HG03139 (cell line): ENCODE data around the gene ZBTB16.

Experiments used
- ATAC-seq: cut with Tn5 transposase; IDR thresholded peaks from one replicate; pipeline ENCODE4 v1.9.1; 2021; ENCODE audit not compliant: unreplicated experiment

ZBTB16 gene

DNA sequence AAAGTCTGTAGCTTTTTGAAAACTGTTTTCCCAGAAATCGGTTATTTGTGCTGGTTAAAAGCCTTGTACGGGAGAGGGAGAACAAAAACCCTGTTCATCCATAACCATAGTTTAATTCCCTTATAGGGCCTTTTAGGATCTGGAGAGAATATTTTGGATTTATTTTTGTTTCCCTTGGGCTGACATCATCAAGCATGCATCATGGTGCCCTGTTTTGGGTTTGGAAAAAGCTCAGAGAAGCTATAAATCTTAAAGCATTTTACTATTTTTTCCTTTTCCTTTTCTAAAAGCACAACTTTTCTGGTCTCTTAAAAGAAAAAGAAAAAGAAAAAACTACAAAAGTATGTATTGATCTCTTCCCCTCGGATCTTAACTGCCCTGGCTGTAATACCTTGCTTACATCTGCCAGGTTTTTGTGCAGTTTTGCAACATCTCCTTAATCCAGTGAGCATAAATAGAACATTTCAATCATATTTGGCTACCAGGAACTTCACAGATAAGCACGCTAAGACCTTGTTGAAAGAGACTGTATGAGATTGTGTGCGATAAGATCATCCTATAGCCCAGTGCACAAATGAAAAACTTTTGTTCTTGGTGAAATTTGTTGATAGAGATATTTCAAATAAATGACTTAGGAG, 88.0 kb downstream of the ZBTB16 start:
- no peak for ATAC-seq

DNA sequence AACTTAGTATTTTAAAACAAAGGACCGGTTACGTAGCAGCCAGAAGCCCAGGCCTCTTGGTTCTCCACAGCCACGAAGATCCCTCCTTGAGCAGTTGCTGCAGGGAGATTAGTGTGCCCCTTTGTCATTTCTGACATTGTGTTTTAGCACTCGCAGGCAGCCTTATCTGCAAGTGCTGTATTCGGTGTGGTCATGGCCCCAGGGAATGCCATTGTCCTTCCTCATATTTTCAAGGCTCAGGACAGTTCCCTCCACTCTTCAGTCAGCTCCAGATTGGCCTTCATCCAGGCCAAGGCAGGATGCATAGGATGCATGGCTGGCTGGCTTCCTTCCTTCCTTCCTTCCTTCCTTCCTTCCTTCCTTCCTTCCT, 88.5 kb downstream of the ZBTB16 start:
- no peak for ATAC-seq

DNA sequence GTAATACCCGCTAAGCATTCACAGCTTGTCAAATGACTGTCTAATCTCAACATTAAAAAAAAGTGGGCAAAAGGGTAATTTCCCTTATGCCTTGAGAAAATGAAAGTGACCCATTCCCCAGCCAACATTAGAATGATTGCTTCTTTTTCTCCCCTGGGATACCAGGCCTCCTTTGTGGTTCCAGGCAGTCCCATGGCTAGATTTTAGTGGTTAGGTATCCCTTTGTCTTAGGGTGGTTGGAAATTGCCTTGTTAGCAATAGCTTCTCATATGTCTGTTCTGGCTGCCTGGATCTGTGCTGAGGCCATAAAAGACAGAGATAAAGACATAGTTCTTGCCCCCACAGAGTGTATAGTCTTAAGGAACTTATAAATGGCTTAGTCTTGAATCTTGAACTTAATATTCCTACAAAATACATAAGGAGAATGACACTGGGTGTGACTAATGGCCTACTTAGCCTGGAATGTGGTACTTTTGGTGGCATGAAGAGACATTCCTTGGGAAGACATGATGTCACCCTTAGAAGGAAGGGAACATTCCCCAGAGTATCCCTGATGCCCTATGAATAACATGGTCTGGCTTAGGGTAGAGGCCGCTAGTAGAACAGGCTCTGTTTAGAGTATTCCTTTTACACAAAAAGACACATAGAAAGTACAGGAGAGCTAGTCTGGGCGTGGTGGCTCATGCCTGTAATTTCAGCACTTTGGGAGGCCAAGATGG, 90.3 kb downstream of the ZBTB16 start:
- ATAC-seq, result no peak

DNA sequence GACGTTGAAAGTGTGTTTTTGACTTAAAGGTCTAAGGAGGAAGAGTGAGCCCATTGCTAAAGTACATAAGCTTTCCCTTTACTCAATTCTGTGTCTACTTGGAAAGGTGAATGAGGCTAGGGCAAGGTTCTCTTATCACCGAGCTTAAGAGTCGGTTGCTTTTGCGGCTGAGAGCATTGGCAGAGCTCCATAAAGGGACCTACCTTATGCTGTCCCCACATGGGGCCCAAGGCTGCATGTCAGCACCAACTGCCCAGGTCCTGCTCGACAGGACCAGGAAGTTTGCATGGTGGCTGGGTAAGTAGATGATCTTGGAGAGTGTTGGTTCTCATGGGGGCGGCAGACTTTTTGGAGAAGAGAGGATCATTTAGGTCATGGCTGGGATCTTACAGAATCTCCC, 91.2 kb downstream of the ZBTB16 start:
- no peak for ATAC-seq

DNA sequence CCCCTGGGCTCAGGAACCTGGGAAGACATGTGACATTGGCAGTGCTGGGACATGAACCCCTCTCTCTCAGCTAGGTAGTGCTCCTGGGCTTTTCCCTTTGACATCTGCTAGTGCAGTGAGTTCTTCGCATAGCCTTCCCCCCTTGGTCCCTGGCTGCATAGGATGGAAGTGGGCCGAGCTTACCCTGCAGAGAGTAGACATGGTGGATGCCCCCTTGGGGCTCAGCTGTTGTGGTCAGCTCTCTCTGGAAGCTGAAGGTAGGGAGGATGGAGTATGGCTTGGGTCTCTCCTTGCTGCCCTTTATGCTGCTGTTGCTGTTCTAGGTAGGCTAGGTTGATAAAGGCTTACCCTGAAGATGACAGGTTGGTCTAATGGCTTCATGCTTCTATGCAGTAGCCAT, 92.1 kb downstream of the ZBTB16 start:
- ATAC-seq, result no peak

DNA sequence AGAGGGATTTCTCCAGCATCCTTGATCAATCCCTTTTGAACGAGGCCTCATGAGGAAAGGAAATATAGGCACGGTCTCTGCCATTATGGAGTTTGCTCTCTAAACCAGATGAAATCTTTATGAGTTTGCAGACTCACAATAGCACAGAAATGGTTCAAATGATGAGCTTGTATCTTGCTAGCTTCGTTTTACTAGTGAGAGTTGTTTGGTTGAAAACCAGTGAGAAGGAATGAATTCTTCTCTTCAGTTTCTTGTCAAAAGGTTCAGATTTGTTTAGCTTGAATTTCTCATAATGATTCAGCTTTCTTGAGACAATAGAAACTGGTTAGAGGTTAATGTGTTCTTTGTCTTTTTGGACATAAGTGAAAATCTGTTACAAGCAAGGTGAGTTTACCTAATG, 92.7 kb downstream of the ZBTB16 start:
- no peak for ATAC-seq

DNA sequence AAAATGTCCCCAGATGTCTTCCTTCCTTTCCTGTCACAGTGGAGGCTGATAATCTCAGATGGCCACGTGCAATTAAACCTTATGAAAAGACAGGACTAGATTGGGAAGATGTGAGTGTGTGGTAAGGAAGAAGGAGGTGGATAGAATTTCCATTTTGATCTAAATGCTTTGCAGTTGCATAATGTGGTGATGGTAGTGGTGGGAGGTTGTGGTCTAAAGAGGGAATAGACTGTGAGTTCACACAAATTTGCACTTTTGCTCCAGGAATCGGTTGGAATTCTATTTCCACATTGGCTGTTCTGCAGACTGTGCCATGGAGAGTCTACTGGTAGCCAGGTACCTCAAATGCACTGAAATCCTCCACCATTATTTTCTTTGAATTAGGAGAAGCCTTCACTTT, 93.3 kb downstream of the ZBTB16 start:
- ATAC-seq, result no peak

DNA sequence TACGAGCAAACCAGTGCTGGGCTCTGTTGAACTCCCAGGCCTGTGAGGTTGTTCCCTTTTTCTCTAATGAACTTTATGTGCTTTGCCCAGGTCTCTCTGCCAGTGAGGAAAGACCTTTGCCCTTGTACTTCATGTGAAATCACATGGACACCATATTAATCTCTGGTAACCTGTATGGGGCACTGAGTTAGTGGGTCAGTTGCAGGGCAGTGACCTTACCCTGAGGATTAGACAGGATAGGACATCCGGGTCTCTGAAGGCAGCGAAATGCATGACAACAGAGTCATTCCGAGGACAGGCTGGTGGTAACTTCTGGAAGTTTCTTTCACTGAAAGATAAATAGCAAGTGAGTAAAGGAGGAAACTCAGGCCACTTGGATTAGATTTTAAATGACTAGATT, 93.7 kb downstream of the ZBTB16 start:
- no peak for ATAC-seq

DNA sequence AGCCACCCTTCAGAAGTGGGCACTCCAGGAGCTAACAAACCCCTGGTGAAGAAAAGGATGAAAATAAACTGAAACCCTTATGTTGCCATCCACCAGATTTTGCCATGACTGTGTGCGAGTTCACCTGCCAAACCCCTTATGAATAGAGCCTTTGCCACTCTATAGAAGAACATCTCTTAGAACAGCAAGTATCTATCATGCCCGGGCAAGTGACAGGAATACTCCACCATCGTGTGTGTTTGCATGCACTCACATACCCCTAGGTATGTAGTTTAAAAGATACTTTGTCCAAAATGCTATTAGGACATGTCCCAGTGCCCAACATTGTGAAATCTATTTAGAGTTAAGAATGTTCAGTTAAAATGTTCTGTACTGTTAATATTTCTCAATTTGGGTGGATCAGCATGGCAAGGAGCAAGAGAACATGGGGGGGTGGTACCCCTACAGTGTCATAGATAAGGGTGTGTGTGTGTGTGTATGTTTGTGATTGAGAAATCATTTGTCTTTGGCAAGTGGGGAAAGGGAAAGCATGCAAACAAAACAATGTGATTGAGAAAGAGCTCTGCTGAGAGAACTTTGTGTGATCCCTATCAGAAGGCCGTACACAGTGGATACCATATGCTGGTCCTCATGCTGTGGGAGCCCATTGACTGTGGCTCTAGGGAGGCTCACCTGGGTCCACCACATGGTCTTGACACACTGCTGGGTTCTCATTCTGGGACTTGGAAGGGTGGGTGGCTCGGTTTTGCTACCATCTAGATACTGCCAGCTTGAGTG, 94.9 kb downstream of the ZBTB16 start:
- ATAC-seq, result no peak

DNA sequence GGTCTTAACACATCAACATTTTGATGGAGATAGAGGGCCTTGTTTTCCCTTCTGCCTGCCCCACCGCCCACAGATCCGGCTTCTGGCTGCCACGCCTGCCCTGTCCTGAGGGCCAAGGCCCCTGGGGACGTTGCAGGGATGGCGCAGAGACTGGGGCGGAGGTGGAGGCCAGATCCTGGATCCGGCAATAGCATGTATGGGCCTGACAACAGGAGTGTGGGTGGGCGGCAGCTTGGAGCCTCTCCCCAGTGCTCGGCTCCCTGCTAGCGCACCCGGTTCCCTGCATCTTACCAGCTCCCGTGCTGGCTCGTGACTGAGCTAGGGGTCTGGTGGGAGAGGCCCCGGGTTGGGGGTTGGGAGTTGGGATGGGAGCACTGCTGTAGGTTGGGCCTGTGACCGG, 95.6 kb downstream of the ZBTB16 start:
- no peak for ATAC-seq

DNA sequence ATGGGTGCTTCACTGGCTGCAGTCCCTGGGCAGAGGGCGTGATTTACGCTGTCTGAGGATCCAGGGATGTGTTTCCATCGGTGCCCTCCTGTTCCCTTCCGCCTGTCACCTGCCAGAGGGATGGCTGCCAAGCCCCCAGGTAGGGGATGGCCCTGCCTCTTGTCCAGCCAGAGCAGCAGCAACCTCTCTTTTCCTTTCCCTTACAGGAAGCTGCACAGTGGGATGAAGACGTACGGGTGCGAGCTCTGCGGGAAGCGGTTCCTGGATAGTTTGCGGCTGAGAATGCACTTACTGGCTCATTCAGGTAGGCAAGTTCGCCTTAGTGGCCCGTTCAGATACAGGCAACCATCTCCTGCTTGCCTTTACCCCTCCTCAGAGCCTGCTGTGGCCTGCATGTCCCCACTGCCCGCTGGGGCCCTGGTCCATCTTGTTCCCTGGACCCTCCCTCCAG, 96.6 kb downstream of the ZBTB16 start:
- no peak for ATAC-seq

DNA sequence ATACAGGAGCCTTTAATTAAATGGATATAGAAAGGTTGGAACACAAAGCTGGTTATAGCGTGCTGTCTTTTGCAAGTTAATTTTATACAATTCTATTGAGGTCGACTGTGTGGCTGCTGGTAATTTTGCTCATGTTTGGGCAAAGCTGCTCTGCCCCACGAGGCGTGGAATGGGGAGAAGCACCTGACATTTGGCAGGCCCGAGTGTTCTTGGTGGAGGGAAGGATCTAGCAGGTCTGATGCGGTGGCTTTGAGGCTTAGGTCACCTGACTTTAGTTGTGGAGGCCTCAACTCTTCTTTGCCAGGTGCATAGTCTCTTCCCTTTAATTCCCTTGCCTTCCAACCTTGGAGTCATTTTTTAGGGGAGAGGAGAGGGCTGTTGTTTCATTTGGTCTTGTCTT, 97.3 kb downstream of the ZBTB16 start:
- no peak for ATAC-seq

DNA sequence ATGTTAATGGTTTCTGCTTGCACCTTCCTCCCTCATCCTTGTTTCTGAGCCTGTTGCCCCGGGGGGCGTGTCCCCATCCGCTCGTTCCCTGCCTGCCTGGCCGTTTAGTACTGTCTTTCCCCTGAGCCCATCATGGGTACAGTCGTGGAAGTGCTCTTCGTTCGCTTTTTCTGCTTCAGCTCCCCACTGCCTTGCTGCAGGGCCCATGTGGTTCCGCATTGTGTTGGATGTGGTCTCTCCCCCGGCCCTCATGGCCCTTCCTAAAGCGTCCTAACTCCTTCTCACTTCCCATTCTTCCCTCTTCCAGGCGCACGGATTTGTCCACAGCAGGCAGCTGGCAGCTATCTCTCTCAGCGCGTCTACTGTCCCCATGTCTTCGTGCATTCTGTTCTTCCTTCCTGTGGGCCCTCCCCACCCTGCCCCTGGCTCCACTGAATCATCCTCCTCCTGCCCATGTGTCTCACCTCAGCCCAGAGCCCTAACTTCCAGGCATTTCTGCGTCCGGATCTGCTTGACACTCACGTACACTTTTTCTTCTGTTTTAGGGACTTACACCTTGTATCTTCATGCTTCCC, 98.1 kb downstream of the ZBTB16 start:
- no peak for ATAC-seq

DNA sequence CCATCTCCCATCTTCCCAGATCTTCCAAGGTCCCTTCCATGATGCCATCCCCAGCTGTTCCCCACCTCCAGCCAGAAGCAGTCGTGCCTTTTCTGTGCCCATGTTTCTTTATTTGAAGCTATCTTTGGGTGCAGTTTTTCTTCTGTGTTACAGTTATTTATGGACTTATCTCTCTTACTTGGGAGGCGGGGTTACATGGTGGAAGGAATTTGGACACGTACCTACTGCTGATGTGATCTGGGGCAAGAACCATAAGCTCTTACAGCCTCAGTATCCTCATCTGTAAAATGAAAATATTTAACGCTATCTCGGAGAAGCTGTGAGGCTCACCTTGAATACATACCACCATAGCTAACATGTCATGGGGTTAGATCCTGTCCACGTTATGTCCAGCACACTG, 98.9 kb downstream of the ZBTB16 start:
- ATAC-seq, result no peak

DNA sequence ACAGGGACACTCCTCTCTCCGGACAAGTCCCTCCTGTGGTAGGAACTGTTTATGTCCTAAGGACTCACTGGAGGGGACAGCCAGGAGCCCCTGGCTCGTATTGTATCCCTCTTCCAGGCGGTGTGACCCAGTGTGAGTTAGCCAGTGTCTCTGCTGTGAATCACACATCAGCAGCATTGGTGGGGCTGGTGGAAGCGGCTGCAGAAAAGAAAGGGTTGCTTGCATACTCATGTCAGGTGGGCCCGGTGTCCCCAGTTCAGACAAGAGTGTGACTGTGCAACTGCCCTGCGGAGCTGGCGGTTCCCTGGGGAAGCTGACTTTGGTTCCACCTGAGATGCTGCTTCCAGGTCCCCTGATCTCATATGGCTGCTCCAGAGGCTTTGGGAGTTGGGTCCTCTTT, 99.4 kb downstream of the ZBTB16 start:
- ATAC-seq, result no peak

DNA sequence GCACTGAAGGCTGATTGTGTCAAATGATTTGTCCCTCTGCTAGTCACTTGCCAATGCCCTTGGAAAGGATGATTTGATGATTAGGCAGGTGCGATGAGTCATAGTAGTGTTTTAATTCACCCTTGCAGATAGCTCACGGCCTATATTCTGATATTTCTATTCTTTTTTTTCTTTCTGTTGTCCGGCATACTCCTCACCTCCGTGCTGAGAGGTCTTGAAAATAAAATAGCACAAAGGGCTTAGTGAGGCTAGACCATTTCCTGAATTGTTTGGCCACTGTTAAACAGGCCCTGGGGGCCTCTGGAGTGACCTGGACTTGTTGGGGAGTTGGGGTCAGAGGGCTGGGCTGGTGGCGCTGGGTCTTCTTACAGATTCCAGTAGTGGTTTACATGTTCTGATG, 99.8 kb downstream of the ZBTB16 start:
- ATAC-seq, result no peak

DNA sequence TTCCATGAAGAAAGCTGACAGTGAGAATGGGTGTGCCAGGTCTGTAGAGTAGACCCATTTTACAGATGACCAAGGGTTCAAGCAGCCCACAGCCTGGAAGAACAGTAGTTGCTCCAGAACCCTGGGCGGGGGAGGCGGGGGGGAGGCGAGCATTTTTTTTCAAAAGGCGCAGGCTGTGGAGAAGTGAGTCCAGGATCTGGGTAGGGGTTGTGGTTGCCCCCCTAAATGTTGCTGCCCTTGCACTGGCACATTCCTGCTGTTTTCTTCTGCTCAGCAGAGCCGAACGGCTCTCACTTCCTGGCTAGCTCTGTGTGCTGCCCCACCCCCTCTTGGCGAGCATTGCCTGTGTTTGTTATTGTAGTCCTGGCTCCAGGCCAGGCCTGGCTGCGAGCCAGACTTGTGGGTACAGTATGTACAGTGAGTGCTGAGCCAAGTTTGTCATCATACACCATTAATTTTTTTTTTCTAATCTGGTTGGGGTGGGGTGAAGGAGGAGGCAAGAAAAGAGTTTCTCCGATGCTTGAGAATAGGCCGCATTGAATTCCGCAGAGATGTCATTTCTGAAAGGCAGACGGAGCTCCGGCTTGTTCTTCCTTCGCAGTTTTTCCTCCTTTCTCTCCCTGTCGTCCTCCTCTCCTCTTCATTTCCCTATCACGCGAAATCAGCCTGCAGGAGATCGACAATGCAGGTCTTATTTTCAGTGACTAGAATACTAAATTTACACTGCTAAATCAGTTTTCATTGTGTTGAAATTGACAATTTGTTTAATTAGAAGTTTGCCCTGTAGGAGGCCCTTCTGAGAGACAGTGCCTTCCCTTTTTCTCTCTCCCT, 100.5 kb downstream of the ZBTB16 start:
- peak; percentile 55 for ATAC-seq

DNA sequence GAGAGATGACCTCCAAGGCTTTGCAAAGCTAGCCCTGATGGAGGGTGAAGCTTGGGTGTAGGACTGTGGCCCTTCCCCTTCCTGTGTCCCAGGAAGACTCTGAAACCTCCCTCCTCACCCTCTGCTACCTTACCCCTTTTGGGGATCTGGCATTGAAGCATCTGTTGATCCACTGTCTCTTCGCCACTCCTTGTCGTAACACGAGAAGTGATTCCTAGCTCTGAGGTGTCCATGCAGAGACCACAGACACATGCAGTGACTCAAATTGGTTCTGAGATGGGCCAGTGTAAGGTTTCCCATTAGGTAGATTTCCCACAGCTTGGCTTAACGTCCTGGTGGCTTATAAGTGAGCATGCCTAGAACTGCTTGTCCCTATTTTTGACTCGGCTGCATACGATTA, 101.4 kb downstream of the ZBTB16 start:
- no peak for ATAC-seq

DNA sequence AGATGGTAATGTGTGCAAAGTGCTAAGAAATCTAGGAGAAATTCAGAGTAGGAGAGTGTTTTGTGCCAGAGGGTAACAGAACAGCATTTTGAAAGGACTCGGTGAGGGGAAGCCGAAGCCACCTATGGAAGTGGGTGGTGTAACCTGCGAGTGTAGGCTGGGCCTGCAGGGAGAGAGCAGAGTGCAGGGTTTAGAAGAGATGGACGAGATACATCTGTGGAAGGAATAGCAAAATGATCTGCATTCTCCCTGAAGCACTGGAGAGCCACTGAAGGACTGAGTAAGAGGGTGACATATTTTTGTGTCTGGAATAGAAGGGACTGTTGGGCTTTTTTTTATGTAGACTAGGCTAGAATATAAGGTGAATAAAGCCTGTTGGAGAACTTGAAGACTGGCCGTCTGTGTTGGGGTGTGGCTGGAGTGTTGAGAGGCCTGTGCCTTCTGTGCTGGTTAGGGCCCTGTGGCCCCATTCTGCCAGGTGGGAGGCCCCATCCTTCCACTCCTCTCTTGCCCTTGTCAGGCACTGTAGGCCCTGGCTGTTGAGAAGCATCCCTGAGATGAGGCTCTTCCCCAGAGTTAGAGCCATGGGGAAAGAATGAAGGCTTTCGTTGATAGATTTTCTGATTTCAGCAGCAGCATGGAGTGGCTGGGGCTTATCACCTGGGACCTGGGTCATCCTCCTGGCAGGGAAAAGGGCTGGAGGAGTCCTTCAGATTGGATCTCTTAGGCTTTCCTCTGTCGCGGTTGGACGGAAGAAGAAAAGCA, 102.2 kb downstream of the ZBTB16 start:
- ATAC-seq, result no peak

DNA sequence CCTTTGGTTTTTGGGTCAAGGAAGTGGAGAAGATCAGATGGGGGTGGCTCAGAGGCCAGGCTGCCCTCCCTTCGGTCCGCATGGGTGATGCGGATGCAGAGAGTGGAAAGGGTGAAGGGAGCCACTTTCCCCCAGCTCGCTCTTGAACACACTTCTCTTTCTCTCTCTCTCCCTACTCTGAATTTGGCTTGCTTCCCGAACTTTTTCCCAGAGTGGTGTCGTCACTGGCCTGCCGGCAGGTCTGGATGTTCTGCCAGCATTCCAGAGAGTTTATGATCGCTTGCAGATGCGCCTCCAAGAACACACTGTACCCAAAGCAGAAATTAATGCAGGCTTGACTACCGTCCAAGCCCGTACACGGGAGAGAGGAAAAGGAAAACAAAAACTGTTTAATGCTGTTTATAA, 103.2 kb downstream of the ZBTB16 start:
- no peak for ATAC-seq
